GM19193 (cell line): Measurements from ENCODE around the gene CCDC138.

Experiments
- POLR2A ChIP-seq: IDR thresholded peaks from 4 replicates; pipeline ENCODE4 v1.6.1; 2011; ENCODE audit not compliant: insufficient read depth, insufficient read length; ENCODE audit errors: extremely low read depth

CCDC138 gene

GRCh38 chr2:108823286-108823685, 36.7 kb downstream of the CCDC138 start:
- TF ChIP-seq POLR2A, result no peak

DNA sequence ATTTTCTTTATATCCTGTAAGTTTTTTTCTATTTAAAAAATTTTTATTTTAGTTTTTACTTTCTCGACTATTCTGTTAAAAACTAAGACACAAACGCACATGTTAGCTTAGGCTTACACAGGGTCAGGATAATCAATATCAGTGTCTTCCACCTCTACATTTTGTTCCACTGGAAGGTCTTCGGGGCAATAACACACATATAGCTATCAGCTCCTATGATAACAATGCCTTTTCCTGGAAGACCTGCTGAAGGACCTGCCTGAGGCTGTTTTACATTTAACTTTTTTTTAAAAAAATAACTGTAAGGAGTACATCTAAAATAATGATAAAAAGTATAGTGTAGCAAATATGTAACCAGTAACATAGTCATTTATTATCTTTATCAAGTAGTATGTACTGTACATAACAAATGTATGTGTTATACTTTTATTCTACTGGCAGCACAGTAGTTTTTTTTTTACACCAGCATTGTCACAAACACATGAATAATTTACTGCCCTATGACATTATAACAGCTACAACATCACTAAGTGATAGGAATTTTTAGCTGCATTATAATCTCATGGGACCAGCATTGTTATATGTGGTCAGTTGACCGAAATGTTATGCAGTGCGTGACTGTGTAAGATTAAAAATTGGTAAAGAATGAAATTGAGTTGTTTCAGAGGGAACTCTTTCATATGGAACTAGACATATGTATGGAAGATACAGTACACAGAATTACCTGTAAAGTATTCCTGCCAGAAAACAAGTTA, 37.9 kb downstream of the CCDC138 start:
- no peak for TF ChIP-seq POLR2A

DNA sequence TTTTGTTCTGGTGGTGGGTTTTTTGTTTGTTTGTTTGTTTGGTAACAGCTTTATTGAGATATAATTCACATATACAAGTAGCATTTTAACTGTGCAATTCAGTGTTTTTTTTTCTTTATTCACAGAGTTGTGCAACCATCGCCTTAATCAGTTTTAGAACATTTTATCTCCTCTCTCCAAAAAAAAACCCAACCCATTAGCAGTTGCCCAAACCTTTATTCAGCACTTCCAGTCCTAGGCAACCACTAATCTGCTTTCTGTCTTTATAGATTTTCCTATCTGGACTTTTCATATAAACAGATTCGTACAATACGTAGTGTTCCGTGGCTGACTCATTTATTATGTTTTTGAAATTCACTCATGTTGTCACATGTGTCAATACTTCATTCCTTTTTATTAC, 38.7 kb downstream of the CCDC138 start:
- no peak for TF ChIP-seq POLR2A

DNA sequence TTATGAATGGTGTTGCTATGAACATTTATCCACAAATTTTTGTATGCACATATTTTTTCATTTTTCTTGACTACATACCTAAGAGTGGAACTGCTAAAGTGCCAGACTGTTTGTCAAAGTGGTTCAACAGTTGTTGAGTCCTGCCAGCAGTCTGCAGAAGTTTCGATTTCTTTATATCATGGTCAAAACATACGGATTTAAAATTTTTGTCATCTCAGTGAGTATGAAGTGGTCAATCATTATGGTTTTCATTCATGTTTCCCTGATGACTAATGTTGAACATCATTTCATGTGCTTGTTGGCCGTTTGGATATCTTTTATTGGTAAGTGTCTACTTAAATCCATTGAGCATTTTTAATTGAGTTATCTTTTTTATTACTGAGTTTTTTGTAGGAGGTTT, 39.2 kb downstream of the CCDC138 start:
- TF ChIP-seq POLR2A, result no peak

GRCh38 chr2:108829578-108830310, 43.2 kb downstream of the CCDC138 start:
- no peak for TF ChIP-seq POLR2A

GRCh38 chr2:108833219-108833618, 46.6 kb downstream of the CCDC138 start:
- TF ChIP-seq POLR2A, result no peak

DNA sequence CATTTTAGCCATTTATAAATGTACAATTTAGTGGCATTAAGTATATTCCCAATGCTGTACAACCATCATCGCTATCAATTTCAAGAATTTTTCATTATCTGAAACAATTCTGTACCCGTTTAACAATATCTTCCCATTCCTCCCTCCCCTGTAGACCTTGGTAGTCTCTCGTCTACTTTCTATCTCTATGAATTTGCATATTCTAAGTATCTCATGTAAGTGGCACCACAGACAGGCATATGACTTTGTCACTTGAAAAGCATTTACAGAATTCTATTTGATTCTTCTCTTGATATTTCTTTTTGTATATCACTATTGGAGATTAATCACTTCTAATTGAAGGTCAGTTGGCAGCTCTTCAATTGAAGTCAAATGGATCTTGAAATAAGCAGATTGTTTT, 48.0 kb downstream of the CCDC138 start:
- TF ChIP-seq POLR2A, result no peak

GRCh38 chr2:108835040-108835439, 48.5 kb downstream of the CCDC138 start:
- no peak for TF ChIP-seq POLR2A

DNA sequence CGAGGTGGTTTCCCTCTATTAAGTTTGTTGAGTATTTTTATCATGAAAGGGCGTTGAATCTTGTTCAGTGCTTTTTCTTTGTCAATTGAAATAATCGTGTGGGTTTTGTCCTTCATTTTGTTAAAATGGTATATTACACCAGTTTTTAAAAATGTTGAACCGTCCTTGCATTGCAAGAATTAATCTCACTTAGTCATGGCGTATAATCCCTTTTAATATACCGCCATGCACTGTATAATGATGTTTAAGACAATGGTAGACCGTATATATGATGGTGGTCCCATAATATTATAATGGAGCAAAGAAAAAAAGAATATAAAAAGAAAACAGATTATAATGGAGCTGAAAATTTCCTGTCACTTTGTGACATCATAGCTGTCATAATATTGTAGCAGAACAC, 50.6 kb downstream of the CCDC138 start:
- TF ChIP-seq POLR2A, result no peak

- no peak for TF ChIP-seq POLR2A
Measured at GRCh38 chr2:108841506-108841905, 54.9 kb downstream of the CCDC138 start.

- no peak for TF ChIP-seq POLR2A
Measured at GRCh38 chr2:108845923-108846322, 59.4 kb downstream of the CCDC138 start.

DNA sequence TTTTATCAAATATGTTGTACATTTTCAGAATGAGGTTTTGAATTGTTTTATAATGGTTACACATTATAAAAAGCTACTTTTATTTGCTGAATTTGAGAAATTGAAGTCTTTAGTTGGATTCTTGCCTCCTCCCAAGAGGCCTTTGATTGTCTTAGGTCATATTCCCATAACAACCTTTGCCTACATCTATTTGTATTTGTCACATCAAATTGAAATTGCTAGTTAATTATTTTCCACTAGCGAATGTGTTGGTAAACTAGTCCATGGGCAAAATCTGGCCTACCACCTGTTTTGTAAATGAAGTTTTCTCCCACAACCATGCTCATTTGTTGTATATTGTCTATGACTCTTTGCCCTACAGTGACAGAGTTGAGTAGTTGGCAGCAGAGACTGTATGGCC, 60.4 kb downstream of the CCDC138 start:
- TF ChIP-seq POLR2A, result no peak

DNA sequence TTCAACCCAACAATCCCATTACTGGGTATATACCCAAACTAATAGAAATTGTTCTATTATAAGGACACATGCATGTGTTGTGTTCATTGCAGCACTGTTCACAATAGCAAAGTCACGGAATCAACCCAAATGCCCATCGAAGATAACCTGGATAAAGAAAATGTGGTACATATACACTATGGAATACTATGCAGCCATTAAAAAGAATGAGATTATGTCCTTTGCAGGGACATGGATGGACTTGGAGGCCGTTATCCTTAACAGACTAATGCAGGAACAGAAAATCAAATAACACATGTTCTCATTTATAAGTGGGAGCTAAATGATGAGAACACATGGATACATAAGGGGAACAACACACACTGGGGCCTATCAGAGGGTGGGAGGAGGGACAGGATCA, 65.8 kb downstream of the CCDC138 start:
- TF ChIP-seq POLR2A, result no peak

DNA sequence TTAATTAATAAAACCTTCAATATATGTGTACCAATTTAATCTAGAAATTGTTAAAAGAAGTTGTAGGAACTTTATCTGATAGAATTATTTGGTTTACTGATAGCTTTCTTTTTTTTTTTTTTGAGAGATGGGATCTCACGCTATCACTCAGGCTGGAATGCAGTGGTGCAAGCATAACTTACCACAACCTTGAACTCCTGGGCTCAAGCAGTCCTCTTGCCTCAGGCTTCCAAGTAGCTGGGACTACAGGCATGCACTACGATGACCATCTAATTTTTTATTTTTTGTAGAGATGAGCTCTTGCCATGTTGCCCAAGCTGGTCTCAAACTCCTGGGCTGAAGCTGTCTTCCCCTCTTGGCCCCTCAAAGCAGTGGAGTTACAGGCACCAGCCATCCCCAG, 66.8 kb downstream of the CCDC138 start:
- no peak for TF ChIP-seq POLR2A

DNA sequence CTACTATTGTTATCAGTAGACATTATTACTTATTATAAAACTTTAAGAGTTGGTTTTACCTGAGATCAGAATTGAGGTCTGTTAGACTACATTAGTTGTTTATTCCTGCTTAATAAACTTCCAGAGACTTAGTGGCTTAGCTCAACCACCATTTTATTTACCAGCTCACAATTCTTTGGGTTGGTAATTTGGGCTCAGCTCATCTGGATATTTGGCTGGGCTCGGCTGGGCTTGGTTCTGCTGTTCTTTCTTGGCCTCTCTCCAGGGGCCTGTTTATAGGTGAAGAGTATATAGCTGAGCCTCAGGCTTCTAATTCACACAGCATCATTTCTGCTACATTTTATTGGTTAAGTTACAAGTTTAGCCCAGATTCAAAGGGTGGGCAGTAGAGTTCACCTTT, 67.9 kb downstream of the CCDC138 start:
- TF ChIP-seq POLR2A, result no peak

GRCh38 chr2:108855194-108855593, 68.6 kb downstream of the CCDC138 start:
- no peak for TF ChIP-seq POLR2A

DNA sequence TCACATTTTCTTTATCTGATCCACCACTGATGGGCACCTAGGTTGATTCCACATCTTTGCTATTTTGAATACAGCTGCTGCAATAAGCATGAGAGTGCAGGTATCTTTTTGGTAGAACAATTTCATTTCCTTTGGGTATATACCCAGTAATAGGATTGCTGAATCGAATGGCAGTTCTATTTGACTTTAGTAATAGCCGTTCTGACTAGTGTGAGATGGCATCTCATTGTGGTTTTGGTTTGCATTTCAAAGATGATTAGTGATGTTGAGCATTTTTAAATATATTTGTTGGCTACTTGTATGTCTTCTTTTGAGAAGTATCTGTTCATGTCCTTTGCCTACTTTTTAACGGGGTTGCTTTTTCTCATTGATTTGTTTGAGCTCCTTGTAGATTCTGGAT, 72.3 kb downstream of the CCDC138 start:
- no peak for TF ChIP-seq POLR2A

DNA sequence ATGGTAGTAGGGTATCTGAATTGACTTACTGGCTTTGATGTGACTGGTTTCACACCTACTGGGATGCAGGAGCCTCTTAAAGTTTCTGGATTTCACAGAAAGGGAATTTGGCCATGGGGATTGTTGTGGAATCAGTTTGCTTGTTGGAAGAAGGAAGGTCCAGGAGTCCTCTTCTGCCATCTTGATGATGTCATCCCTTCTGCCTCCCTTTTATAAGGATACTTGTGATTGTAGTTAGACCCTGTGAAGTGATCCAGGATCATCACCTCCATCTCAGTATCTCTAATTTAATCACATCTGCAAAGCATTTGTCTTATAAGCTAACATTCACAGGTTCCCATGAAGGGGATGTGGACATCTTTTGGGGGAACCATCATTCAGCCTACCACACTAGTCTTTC, 79.5 kb downstream of the CCDC138 start:
- no peak for TF ChIP-seq POLR2A
